GM21367 (cell line): ENCODE measurements around the gene NUP205.

ENCODE experiments used
- ATAC-seq: cut with Tn5 transposase; IDR thresholded peaks from one replicate; pipeline ENCODE4 v1.9.1; 2021; ENCODE audit not compliant: unreplicated experiment

Gene NUP205

GRCh38 chr7:135693558-135693957 is 135.8 kb downstream of the NUP205 start:
- ATAC-seq = no peak

GRCh38 chr7:135697276-135698049 is 139.7 kb downstream of the NUP205 start:
- no peak for ATAC-seq
